ENCODE results near the gene ACTL6B. TPM values are rescaled to one million over a fixed set of nuclear protein-coding genes. Genes with fewer than 3 reads are reported as not detected.
A peak's percentile ranks its signal among the peaks of the same experiment; 100 is the strongest.

ACTL6B gene
- total and polyA plus RNA-seq, 9 of the 15 experiments (the other 6 are each of a cell fraction or from before 2014, with no cell fraction given): not detected

DNA sequence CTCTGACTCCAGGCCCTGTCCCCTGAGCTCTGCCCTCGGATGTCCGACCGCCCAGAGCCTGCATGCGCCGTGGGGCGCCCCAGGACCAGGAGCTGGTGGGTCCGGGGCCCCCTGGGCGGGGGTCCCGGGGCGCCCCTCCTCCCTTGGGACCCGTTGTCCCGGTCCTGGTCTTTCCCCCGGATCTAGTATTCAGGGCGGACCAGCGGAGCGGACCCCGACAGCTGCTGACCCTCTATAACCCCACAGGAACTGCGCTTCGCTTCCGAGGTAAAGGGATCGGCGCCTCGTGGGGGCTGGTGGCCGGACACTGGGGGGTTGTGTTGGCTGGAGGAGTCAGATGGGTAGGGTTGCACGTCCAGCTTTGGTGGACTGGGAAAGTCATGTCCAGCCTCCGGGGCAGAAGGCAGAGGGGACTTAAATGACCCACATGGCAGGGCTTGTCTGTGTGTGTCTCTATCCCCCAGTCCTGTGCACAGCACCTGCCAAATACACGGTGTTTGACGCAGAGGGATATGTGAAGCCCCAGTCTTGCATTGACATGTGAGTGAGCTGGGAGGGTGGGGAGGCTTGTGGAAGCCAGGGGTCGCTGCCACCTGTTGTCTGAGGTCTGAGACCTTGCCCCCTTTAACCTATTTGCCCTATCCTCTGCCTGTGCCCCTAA, 43.4 kb downstream of the ACTL6B start:
- Histone ChIP-seq H3K27me3 (ENCODE audit: control insufficient read depth in 2 of 2, insufficient read depth in 2 of 2, low read length in 2 of 2) (no peaks in the 10 kb centered on the region), H3K9me1 (ENCODE audit: control insufficient read depth, insufficient read depth, low read length) (no peaks in the 10 kb centered on the region), H2AFZ (ENCODE audit: low read depth, low read length) (peak overlapping the region; percentile 41), H3K36me3 (ENCODE audit: control insufficient read depth, insufficient read depth, low read length) (peaks cover 3% of the 10 kb centered on the region; the same call in 1 of the 3 replicates), H3K4me2 (ENCODE audit: insufficient read depth, low read length) (peak overlapping the region; percentile 81), H3K9me3 (replicated peaks; ENCODE audit: control insufficient read depth, insufficient read depth, low read depth, low read length) (no peaks in the 10 kb centered on the region), H3K27ac (ENCODE audit: extremely low read depth, low read depth, low read length) (peak overlapping the region; percentile 12; the same call in 2 of the 3 replicates), H3K4me3 (peak overlapping the region; percentile 52), H4K20me1 (replicated peaks; ENCODE audit: control insufficient read depth, insufficient read depth, low read length) (no peaks in the 10 kb centered on the region), H3K9ac (ENCODE audit: insufficient read depth in 1 of 2, low read depth in 2 of 2, low read length in 2 of 2) (peak overlapping the region; percentile 63 to 95), H3K4me1 (replicated peaks in 1 of 2; ENCODE audit: control insufficient read depth in 2 of 2, insufficient read depth in 2 of 2, low read length in 2 of 2) (peaks cover 19 to 28% of the 10 kb centered on the region in 2 experiments; a peak in 4 of 5 replicates), H3K79me2 (ENCODE audit: control insufficient read depth, insufficient read depth, low read length) (peaks cover 6% of the 10 kb centered on the region; the same call in 2 of the 3 replicates)
- DNase-seq (ENCODE audit: extremely low read depth in 1 of 4, low spot score in 3 of 4) (peak in 3 of 4 experiments; percentile 45 to 64 (median 63)), ATAC-seq (peak; percentile 35), FAIRE-seq (no peak)
- WGBS (ENCODE audit: insufficient coverage, low coverage, missing lambda C conversion rate): 6% methylated on average over 26 of the region's 29 CpGs
- in situ Hi-C loops (cut with MboI): no loop called here
- TSS peak; percentile 78 for BruUV-seq (replicated peaks)
- intact Hi-C loops (cut with micrococcal nuclease): loop anchor here (1.0 to 2.0 kb wide), 2 partner anchors 60 to 78 kb away; partner anchors contain the start of gene GNB2
- CTCF ChIA-PET (ENCODE audit: low intra/inter-chr PET ratio): interaction anchor here (0.6 kb wide), 3 partner anchors 68 to 382 kb away, joined by 3 to 5 read pairs (median 3); no protein-coding TSS in a partner anchor
- POLR2A ChIA-PET: interaction anchor here (0.6 to 5.9 kb wide), 18 partner anchors 10 to 184 kb away, joined by 3 to 54 read pairs (median 5); partner anchors contain the start of genes AGFG2, FBXO24, LRCH4 and PCOLCE
- TF ChIP-seq MAZ (CRISPR knock-in tag; conservative IDR thresholded peaks at IDR 0.05 in 1 of 2, IDR thresholded peaks at IDR 0.05 in 1 of 2) (0 out of 4 replicates have a peak, but pooled peaks of 1 of the 2 experiments have one; percentile 32), EP400 (IDR thresholded peaks at IDR 0.05) (no peak), KDM5B (IDR thresholded peaks at IDR 0.05; ENCODE audit: insufficient replicate concordance, low read depth, low read length) (peak; percentile 2), RAD21 (CRISPR knock-in tag; conservative IDR thresholded peaks at IDR 0.05 in 1 of 2, IDR thresholded peaks at IDR 0.05 in 1 of 2) (peak; percentile 42 to 50), TGIF2 (CRISPR knock-in tag; IDR thresholded peaks at IDR 0.05) (peak; percentile 70; the same call in 1 of the 2 replicates)
- TF ChIP-seq, protein P1, sequence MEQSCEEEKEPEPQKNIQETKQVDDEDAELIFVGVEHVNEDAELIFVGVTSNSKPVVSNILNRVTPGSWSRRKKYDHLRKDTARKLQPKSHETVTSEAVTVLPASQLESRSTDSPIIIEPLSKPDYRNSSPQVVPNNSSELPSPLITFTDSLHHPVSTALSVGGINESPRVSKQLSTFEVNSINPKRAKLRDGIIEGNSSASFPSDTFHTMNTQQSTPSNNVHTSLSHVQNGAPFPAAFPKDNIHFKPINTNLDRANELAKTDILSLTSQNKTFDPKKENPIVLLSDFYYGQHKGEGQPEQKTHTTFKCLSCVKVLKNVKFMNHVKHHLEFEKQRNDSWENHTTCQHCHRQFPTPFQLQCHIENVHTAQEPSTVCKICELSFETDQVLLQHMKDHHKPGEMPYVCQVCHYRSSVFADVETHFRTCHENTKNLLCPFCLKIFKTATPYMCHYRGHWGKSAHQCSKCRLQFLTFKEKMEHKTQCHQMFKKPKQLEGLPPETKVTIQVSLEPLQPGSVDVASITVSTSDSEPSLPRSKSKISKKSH (CRISPR knock-in tag; IDR thresholded peaks at IDR 0.05): no peak
- TF ChIP-seq, protein P2, sequence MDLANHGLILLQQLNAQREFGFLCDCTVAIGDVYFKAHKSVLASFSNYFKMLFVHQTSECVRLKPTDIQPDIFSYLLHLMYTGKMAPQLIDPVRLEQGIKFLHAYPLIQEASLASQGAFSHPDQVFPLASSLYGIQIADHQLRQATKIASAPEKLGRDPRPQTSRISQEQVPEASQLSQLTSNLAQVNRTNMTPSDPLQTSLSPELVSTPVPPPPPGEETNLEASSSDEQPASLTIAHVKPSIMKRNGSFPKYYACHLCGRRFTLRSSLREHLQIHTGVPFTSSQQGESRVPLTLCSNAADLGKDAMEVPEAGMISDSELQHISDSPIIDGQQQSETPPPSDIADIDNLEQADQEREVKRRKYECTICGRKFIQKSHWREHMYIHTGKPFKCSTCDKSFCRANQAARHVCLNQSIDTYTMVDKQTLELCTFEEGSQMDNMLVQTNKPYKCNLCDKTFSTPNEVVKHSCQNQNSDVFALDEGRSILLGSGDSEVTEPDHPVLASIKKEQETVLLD (IDR thresholded peaks at IDR 0.05): peak; percentile 31; the same call in 1 of the 2 replicates
- TF ChIP-seq, protein P3, sequence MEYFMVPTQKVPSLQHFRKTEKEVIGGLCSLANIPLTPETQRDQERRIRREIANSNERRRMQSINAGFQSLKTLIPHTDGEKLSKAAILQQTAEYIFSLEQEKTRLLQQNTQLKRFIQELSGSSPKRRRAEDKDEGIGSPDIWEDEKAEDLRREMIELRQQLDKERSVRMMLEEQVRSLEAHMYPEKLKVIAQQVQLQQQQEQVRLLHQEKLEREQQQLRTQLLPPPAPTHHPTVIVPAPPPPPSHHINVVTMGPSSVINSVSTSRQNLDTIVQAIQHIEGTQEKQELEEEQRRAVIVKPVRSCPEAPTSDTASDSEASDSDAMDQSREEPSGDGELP (CRISPR knock-in tag; IDR thresholded peaks at IDR 0.05; ENCODE audit: borderline replicate concordance): peak; percentile 54; the same call in 1 of the 2 replicates
- TF ChIP-seq, protein P4, sequence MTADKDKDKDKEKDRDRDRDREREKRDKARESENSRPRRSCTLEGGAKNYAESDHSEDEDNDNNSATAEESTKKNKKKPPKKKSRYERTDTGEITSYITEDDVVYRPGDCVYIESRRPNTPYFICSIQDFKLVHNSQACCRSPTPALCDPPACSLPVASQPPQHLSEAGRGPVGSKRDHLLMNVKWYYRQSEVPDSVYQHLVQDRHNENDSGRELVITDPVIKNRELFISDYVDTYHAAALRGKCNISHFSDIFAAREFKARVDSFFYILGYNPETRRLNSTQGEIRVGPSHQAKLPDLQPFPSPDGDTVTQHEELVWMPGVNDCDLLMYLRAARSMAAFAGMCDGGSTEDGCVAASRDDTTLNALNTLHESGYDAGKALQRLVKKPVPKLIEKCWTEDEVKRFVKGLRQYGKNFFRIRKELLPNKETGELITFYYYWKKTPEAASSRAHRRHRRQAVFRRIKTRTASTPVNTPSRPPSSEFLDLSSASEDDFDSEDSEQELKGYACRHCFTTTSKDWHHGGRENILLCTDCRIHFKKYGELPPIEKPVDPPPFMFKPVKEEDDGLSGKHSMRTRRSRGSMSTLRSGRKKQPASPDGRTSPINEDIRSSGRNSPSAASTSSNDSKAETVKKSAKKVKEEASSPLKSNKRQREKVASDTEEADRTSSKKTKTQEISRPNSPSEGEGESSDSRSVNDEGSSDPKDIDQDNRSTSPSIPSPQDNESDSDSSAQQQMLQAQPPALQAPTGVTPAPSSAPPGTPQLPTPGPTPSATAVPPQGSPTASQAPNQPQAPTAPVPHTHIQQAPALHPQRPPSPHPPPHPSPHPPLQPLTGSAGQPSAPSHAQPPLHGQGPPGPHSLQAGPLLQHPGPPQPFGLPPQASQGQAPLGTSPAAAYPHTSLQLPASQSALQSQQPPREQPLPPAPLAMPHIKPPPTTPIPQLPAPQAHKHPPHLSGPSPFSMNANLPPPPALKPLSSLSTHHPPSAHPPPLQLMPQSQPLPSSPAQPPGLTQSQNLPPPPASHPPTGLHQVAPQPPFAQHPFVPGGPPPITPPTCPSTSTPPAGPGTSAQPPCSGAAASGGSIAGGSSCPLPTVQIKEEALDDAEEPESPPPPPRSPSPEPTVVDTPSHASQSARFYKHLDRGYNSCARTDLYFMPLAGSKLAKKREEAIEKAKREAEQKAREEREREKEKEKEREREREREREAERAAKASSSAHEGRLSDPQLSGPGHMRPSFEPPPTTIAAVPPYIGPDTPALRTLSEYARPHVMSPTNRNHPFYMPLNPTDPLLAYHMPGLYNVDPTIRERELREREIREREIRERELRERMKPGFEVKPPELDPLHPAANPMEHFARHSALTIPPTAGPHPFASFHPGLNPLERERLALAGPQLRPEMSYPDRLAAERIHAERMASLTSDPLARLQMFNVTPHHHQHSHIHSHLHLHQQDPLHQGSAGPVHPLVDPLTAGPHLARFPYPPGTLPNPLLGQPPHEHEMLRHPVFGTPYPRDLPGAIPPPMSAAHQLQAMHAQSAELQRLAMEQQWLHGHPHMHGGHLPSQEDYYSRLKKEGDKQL (CRISPR knock-in tag; IDR thresholded peaks at IDR 0.05; ENCODE audit: borderline replicate concordance): no peak

All from K562 (cell line).